ENCODE data around the gene OSBPL10.

DNA sequence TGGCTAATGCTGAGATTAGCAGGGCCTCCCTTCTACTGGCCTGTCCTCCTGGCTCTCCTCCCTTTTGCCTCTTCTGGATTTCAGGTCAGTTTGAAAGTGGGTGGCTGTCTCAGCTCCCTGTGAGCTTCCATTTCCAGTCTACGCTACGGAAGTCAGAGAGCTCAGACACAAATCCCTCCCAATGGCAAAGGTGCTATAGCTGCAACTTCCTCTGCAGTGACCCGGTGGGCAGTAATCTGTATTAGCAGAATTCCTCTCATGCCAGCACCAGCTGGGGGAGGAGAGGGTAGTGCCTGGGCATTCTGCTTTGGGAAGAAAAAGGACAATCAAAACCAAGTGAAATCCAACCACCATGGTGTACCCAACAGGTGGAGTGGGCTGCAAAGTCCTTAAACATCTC, 276.9 kb downstream of the OSBPL10 start:
- TF ChIP-seq EZH2 (IDR thresholded peaks at IDR 0.05; ENCODE audit: insufficient read depth, poor library complexity, severe bottlenecking), result no peak
- TF ChIP-seq EZH2phosphoT487 (IDR thresholded peaks at IDR 0.05; ENCODE audit: insufficient read depth, low read depth), result no peak

Measured in GM23248 (cell line).